ENCODE data around the gene RPTOR.
"Not testable (repeated sequence)": the region's sequence is repeated elsewhere in the genome, so short reads cannot be mapped to it uniquely, and the experiment has no call there.

Gene RPTOR

GRCh38 chr17:80568246-80568645, 23.6 kb downstream of the RPTOR start:
- no peak for DNase-seq (ENCODE audit: low spot score)
- Histone ChIP-seq H3K27ac (no peak overlapping the region), H3K4me3 (no peak overlapping the region)
- TF ChIP-seq CTCF (IDR thresholded peaks at IDR 0.05): no peak

- Histone ChIP-seq H3K27ac (no peak overlapping the region), H3K4me3 (no peak overlapping the region)
- TF ChIP-seq CTCF (IDR thresholded peaks at IDR 0.05): no peak
- DNase-seq (ENCODE audit: low spot score): no peak
Measured at GRCh38 chr17:80569924-80570323, 25.3 kb downstream of the RPTOR start.

GRCh38 chr17:80573701-80574100, 29.1 kb downstream of the RPTOR start:
- H3K27ac ChIP-seq: no peak overlapping the region
- DNase-seq (ENCODE audit: low spot score): no peak
- no peak overlapping the region for H3K4me3 ChIP-seq
- TF ChIP-seq CTCF (IDR thresholded peaks at IDR 0.05): no peak

- no peak for TF ChIP-seq CTCF (IDR thresholded peaks at IDR 0.05)
- Histone ChIP-seq H3K27ac (no peak overlapping the region), H3K4me3 (no peak overlapping the region)
- DNase-seq (ENCODE audit: low spot score): no peak
Measured at GRCh38 chr17:80574496-80574895, 29.9 kb downstream of the RPTOR start.

GRCh38 chr17:80575057-80575875, 30.6 kb downstream of the RPTOR start:
- no peak overlapping the region for H3K4me3 ChIP-seq
- no peak overlapping the region for H3K27ac ChIP-seq
- no peak for TF ChIP-seq CTCF (IDR thresholded peaks at IDR 0.05)
- DNase-seq (ENCODE audit: low spot score): no peak

- H3K4me3 ChIP-seq: no peak overlapping the region
- TF ChIP-seq CTCF (IDR thresholded peaks at IDR 0.05): no peak
- H3K27ac ChIP-seq: no peak overlapping the region
- DNase-seq (ENCODE audit: low spot score): no peak
Measured at GRCh38 chr17:80577876-80578570, 33.4 kb downstream of the RPTOR start.

GRCh38 chr17:80578668-80579388, 34.2 kb downstream of the RPTOR start:
- not testable (repeated sequence) for H3K27ac ChIP-seq; DNase-seq (ENCODE audit: low spot score); H3K4me3 ChIP-seq

Data from coronary artery (tissue), 2 donors.